Hepatocyte (in vitro differentiated cells): Measurements from ENCODE around the gene LDLRAD4. TPM values are rescaled to one million over a fixed set of nuclear protein-coding genes. Genes with fewer than 3 reads are reported as not detected.

ENCODE experiments used
- DNase-seq: peaks from one replicate; pipeline ENCODE4 v3.0.0-alpha.2; 2016; ENCODE audit warnings: low spot score
- H2AFZ ChIP-seq: fragments of 200-600 bp; sonication (generic); 2 replicates; pipeline ENCODE4 v1.6.0; 2016; ENCODE audit warnings: antibody characterized with exemption, mild to moderate bottlenecking
- H3K27ac ChIP-seq: fragments of 200-600 bp; sonication (generic); 2 replicates; pipeline ENCODE4 v1.5.1; 2016; ENCODE audit warnings: mild to moderate bottlenecking
- H3K27me3 ChIP-seq: fragments of 200-600 bp; sonication (generic); 2 replicates; pipeline ENCODE4 v1.6.1; 2016
- H3K36me3 ChIP-seq: fragments of 200-600 bp; sonication (generic); replicated peaks from 2 replicates; pipeline ENCODE4 v1.5.1; 2016; ENCODE audit warnings: low read depth; ENCODE audit not compliant: insufficient read depth
- H3K4me1 ChIP-seq: fragments of 200-600 bp; sonication (generic); 2 replicates; pipeline ENCODE4 v1.5.1; 2016; ENCODE audit warnings: mild to moderate bottlenecking, moderate library complexity; ENCODE audit not compliant: insufficient read depth
- H3K4me2 ChIP-seq: fragments of 200-600 bp; sonication (generic); 2 replicates; pipeline ENCODE4 v1.6.0; 2016
- H3K4me3 ChIP-seq: fragments of 200-600 bp; sonication (generic); 2 replicates; pipeline ENCODE4 v1.5.1; 2016; ENCODE audit warnings: mild to moderate bottlenecking
- H3K79me2 ChIP-seq: fragments of 200-600 bp; sonication (generic); 2 replicates; pipeline ENCODE4 v1.6.0; 2017; ENCODE audit warnings: mild to moderate bottlenecking
- H3K9me2 ChIP-seq: fragments of 200-600 bp; sonication (generic); replicated peaks from 2 replicates; pipeline ENCODE4 v1.6.0; 2017; ENCODE audit warnings: mild to moderate bottlenecking; ENCODE audit not compliant: insufficient read depth
- H3K9me3 ChIP-seq: fragments of 200-600 bp; sonication (generic); 2 replicates; pipeline ENCODE4 v1.5.1; 2016; ENCODE audit warnings: low read depth, mild to moderate bottlenecking
- H4K20me1 ChIP-seq: fragments of 200-600 bp; sonication (generic); 2 replicates; pipeline ENCODE4 v1.6.0; 2016; ENCODE audit warnings: mild to moderate bottlenecking; ENCODE audit not compliant: insufficient read depth, poor library complexity, severe bottlenecking
- EZH2 ChIP-seq: fragments of 200-600 bp; sonication (generic); IDR thresholded peaks from 2 replicates; pipeline ENCODE4 v1.6.1; 2016; ENCODE audit warnings: antibody characterized with exemption, mild to moderate bottlenecking, borderline replicate concordance
- EZH2phosphoT487 ChIP-seq: fragments of 200-600 bp; sonication (generic); IDR thresholded peaks from one replicate; pipeline ENCODE4 v1.6.1; 2018; ENCODE audit warnings: antibody characterized with exemption, mild to moderate bottlenecking, low read depth, moderate library complexity; ENCODE audit not compliant: unreplicated experiment, severe bottlenecking
- WGBS: methylation state at CpG from one replicate; pipeline ENCODE4 v1.1.6; 2016; ENCODE audit warnings: low lambda C conversion rate; ENCODE audit errors: missing lambda C conversion rate; 5-methylcytosine and 5-hydroxymethylcytosine counted together
- polyA plus RNA-seq: library from polyadenylated mRNA; unstranded; fragments of >200 nt; fragmentation: Nextera tagmentation; extraction: Ambion mirVana; gene quantifications from 2 replicates; pipeline ENCODE4 v1.2.1, GENCODE V29; 2016
- total RNA-seq: library from RNA; depleted of rRNA; stranded (reverse); fragments of >200 nt; gene quantifications from 2 replicates; pipeline ENCODE4 v1.2.3, GENCODE V29; 2014
- TF ChIP-seq, protein P1 (sequence below): fragments of 200-600 bp; sonication (generic); IDR thresholded peaks from 2 replicates; pipeline ENCODE4 v1.5.1; 2016; ENCODE audit warnings: antibody characterized with exemption, mild to moderate bottlenecking; ENCODE audit not compliant: poor library complexity

LDLRAD4 gene
- total and polyA plus RNA-seq, 2 experiments from 2014 or later: 15.1 to 29.0 TPM

DNA sequence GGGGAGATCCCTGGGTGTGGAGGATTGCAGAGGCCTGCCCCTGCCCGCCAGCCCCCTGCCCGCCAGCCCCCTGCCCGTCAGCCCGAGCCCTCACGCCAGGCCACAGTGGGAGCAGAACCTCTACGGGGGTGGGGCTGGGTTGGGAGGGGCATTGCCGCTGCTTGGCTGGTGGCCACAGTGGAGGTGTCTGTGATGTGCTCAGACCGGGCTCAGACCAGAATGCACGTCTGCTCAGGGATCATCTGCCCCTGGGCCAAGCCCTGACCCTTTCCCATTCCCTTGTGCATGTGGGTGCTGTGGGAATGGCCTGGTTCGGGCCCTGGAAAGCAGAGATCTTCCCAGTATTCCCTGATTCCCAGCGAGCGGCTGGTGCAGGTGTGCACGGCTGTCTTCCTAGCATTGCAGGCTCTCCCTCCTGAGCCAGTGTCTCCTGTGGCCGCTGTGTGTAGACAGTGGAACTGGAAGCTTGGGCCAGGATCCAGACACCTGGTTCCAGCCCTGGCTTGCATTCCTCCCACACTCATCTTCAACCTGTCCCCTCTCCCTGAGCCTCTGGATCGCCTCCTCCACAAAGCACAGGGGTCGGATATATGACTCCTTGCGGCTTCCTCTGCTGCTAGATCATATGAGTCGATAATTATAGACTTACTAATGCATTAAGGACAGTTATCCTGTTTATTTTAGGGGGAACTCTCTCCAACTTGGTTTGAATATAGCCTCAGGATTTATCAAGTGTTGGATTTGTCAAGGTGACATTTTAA is 161.6 kb downstream of the LDLRAD4 start:
- no peak overlapping the region for H3K27ac ChIP-seq
- H3K27me3 ChIP-seq: no peaks in the 10 kb centered on the region
- 84% methylated on average over 16 of the region's 18 CpGs for WGBS
- TF ChIP-seq EZH2phosphoT487 (no peak), EZH2 (no peak)
- TF ChIP-seq, protein P1, sequence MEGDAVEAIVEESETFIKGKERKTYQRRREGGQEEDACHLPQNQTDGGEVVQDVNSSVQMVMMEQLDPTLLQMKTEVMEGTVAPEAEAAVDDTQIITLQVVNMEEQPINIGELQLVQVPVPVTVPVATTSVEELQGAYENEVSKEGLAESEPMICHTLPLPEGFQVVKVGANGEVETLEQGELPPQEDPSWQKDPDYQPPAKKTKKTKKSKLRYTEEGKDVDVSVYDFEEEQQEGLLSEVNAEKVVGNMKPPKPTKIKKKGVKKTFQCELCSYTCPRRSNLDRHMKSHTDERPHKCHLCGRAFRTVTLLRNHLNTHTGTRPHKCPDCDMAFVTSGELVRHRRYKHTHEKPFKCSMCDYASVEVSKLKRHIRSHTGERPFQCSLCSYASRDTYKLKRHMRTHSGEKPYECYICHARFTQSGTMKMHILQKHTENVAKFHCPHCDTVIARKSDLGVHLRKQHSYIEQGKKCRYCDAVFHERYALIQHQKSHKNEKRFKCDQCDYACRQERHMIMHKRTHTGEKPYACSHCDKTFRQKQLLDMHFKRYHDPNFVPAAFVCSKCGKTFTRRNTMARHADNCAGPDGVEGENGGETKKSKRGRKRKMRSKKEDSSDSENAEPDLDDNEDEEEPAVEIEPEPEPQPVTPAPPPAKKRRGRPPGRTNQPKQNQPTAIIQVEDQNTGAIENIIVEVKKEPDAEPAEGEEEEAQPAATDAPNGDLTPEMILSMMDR: no peak
- no peaks in the 10 kb centered on the region for H3K36me3 ChIP-seq
- no peaks in the 10 kb centered on the region for H3K9me3 ChIP-seq
- no peaks in the 10 kb centered on the region for H3K4me1 ChIP-seq
- H3K9me2 ChIP-seq: no peaks in the 10 kb centered on the region
- no peaks in the 10 kb centered on the region for H4K20me1 ChIP-seq
- no peak overlapping the region for H2AFZ ChIP-seq
- no peak overlapping the region for H3K4me2 ChIP-seq
- DNase-seq: no peak
- H3K4me3 ChIP-seq: no peak overlapping the region
- no peaks in the 10 kb centered on the region for H3K79me2 ChIP-seq

DNA sequence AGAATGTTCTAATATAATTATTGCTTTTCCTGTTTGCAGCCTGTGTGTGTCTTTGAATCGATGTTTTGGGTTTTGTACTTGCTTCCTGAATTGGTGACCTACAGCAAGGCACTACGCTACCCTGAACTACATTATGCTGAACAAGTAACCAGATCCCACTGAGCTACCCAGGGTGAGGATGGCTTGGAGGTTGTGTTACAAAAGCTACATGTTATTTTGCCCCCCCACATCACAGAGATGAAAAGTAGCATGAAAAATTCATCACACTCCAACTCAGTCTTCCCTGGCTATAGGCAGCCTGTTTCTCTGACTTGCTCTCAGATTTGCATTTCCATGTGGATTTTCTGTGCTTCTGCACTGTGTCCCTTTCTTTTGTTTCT is 162.1 kb downstream of the LDLRAD4 start:
- H3K9me3 ChIP-seq: no peaks in the 10 kb centered on the region
- no peak overlapping the region for H3K27ac ChIP-seq
- no peaks in the 10 kb centered on the region for H3K36me3 ChIP-seq
- no peaks in the 10 kb centered on the region for H3K9me2 ChIP-seq
- no peak overlapping the region for H3K4me2 ChIP-seq
- DNase-seq: no peak
- no peaks in the 10 kb centered on the region for H3K27me3 ChIP-seq
- no peak overlapping the region for H3K4me3 ChIP-seq
- H3K4me1 ChIP-seq: no peaks in the 10 kb centered on the region
- no peaks in the 10 kb centered on the region for H4K20me1 ChIP-seq
- 81% methylated on average over 2 of the region's 2 CpGs for WGBS
- no peaks in the 10 kb centered on the region for H3K79me2 ChIP-seq
- no peak for TF ChIP-seq EZH2
- TF ChIP-seq, protein P1: no peak
- no peak for TF ChIP-seq EZH2phosphoT487
- no peak overlapping the region for H2AFZ ChIP-seq

DNA sequence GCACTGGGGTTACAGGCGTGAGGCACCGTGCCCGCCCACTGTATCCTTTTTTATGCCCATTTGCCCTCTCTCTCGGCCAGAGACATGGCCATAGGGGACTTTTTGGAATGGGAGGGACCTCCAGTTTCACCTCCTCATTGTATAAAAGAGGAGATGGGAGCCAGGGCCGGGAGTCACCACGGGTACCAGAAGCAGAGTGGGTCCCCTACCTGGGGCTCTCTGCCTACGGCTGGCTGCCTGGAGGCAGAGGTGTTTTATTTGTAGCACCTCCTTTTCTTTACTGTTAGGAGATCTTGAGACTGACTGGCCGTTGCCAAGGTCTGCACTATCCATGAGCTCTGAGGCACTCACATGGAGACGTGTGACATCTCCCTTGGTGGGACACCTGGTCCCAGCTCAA is 162.8 kb downstream of the LDLRAD4 start:
- DNase-seq: no peak
- WGBS: 93% methylated on average over 9 of the region's 9 CpGs
- TF ChIP-seq, protein P1: no peak
- TF ChIP-seq EZH2 (no peak), EZH2phosphoT487 (no peak)
- Histone ChIP-seq H3K27me3 (no peaks in the 10 kb centered on the region), H3K4me2 (no peak overlapping the region), H3K9me2 (no peaks in the 10 kb centered on the region), H3K9me3 (no peaks in the 10 kb centered on the region), H3K27ac (no peak overlapping the region), H3K4me3 (no peak overlapping the region), H3K4me1 (no peaks in the 10 kb centered on the region), H2AFZ (no peak overlapping the region), H3K79me2 (no peaks in the 10 kb centered on the region), H3K36me3 (no peaks in the 10 kb centered on the region), H4K20me1 (no peaks in the 10 kb centered on the region)

DNA sequence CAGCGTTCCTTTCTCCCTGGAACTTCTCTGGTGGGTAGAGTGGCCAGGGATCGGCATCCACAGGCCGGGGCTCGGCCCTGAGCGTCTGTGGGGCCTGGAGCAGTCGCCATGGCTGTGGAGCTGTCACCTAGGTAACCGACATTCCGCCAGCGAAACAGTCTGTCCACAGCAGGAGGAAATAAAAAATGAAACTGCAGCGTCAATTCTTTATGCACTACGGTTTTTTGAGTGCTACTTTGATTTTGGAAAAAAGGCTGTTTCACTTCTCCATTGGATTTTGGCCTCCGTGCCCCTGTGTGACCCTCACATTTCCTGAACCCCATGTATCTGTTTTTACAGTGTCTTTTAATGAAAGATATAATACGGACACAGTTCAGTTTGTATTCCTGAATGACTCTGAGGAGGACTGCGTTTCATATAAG is 163.4 kb downstream of the LDLRAD4 start:
- DNase-seq: no peak
- H2AFZ ChIP-seq: no peak overlapping the region

More for the DNA sequence above, 163.4 kb downstream of the LDLRAD4 start:
- H3K9me3 ChIP-seq: no peaks in the 10 kb centered on the region
- TF ChIP-seq EZH2phosphoT487 (no peak), EZH2 (no peak)
- TF ChIP-seq, protein P1: no peak
- H4K20me1 ChIP-seq: no peaks in the 10 kb centered on the region
- H3K27ac ChIP-seq: peak overlapping the region; percentile 45
- no peak overlapping the region for H3K4me3 ChIP-seq
- no peak overlapping the region for H3K4me2 ChIP-seq
- H3K36me3 ChIP-seq: no peaks in the 10 kb centered on the region
- no peaks in the 10 kb centered on the region for H3K4me1 ChIP-seq
- H3K27me3 ChIP-seq: no peaks in the 10 kb centered on the region
- 61% methylated on average over 14 of the region's 14 CpGs for WGBS
- no peaks in the 10 kb centered on the region for H3K79me2 ChIP-seq
- H3K9me2 ChIP-seq: no peaks in the 10 kb centered on the region
